ENCODE data around the gene ANGPTL4. TPM values are rescaled to one million over a fixed set of nuclear protein-coding genes. Genes with fewer than 3 reads are reported as not detected.
A peak's percentile ranks its signal among the peaks of the same experiment; 100 is the strongest.

ANGPTL4 gene
- total and polyA plus RNA-seq, 2 of the 13 experiments (the other 11 are each of a cell fraction or from before 2014, with no cell fraction given), result 0.80 to 21.7 TPM

DNA sequence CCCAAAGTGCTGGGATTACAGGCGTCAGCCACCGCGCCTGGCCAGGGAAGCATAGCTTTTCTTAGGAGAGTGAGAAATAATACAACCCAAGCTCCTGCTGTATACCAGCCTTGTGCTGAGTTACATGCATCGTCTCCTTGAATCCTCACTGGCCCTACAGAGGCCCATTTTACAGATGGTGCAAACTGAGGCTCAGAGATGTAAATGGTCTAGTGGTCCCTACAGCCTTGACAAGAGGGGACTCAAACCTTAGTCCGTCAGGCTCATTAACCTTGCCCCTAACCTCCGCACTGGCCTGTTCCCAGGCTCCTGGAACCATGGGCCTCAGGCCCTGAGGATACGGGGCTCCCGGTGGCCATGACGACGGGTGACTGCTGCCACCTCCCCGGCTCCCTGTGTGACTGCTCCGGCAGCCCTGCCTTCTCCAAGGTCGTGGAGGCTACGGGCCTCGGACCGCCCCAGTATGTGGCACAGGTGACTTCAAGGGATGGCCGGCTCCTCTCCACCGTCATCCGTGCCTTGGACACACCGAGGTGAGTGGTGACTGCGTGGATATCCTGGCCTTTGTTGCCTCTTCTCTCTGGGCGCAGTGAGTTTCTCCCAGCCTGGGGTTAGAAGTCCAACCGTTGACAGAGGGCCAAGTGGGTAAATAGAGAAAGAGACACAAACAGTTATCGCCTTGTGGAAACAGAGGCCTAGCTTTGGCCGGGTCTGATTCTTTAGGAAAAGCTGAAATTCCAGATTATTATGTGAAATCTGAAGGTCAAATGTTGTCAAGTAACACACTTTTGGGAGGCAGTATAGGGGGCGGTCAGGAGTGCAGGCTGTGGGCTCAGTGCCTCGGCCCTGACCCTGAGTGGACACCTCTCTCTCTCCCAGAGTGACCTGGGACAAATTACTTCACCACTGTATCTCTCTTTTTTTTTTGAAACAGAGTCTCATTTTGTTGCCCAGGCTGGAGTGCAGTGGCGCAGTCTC, 57.8 kb downstream of the ANGPTL4 start (continued):
- TF ChIP-seq, protein P1, sequence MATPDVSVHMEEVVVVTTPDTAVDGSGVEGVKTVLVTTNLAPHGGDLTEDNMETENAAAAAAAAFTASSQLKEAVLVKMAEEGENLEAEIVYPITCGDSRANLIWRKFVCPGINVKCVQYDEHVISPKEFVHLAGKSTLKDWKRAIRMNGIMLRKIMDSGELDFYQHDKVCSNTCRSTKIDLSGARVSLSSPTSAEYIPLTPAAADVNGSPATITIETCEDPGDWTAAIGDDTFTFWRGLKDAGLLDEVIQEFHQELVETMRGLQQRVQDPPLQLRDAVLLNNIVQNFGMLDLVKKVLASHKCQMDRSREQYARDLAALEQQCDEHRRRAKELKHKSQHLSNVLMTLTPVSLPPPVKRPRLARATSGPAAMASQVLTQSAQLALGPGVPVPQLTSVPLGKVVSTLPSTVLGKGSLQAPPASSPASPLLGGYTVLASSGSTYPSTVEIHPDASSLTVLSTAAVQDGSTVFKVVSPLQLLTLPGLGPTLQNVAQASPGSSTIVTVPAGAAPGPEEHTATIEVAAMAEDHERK (CRISPR knock-in tag; IDR thresholded peaks at IDR 0.05; ENCODE audit: low read depth), result no peak
- TF ChIP-seq ZNF816 (CRISPR knock-in tag; IDR thresholded peaks at IDR 0.05; ENCODE audit: borderline replicate concordance) (no peak), RCOR2 (CRISPR knock-in tag; IDR thresholded peaks at IDR 0.05) (peak; percentile 75; the same call in 1 of the 2 replicates), ZNF614 (CRISPR knock-in tag; IDR thresholded peaks at IDR 0.05; ENCODE audit: borderline replicate concordance) (no peak), FOXJ3 (CRISPR knock-in tag; IDR thresholded peaks at IDR 0.05; ENCODE audit: borderline replicate concordance) (0 out of 2 replicates have a peak, but pooled peaks have one; percentile 33), ZNF709 (CRISPR knock-in tag; IDR thresholded peaks at IDR 0.05) (no peak), MYNN (CRISPR knock-in tag; IDR thresholded peaks at IDR 0.05; ENCODE audit: low read depth) (peak; percentile 25; the same call in 1 of the 2 replicates), POLR2AphosphoS5 (IDR thresholded peaks at IDR 0.05; ENCODE audit: low read depth, low read length) (no peak), ZNF629 (CRISPR knock-in tag; conservative IDR thresholded peaks at IDR 0.05) (peak; percentile 99), HDAC1 (CRISPR knock-in tag; IDR thresholded peaks at IDR 0.05) (peak; percentile 62), HCFC1 (IDR thresholded peaks at IDR 0.05; ENCODE audit: low read depth, low read length) (no peak), SCMH1 (CRISPR knock-in tag; IDR thresholded peaks at IDR 0.05; ENCODE audit: borderline replicate concordance) (no peak), EED (CRISPR knock-in tag; IDR thresholded peaks at IDR 0.05) (no peak), ZBTB38 (CRISPR knock-in tag; IDR thresholded peaks at IDR 0.05) (no peak; the same call in 1 of the 2 replicates), KAT7 (CRISPR knock-in tag; IDR thresholded peaks at IDR 0.05; ENCODE audit: borderline replicate concordance) (no peak), ZNF780A (CRISPR knock-in tag; IDR thresholded peaks at IDR 0.05) (no peak), ZC3H13 (CRISPR knock-in tag; IDR thresholded peaks at IDR 0.05) (no peak), CEBPB (IDR thresholded peaks at IDR 0.05; ENCODE audit: borderline replicate concordance, low read depth, low read length) (no peak), ZNF841 (CRISPR knock-in tag; IDR thresholded peaks at IDR 0.05; ENCODE audit: borderline replicate concordance) (no peak)
- TF ChIP-seq, protein P2, sequence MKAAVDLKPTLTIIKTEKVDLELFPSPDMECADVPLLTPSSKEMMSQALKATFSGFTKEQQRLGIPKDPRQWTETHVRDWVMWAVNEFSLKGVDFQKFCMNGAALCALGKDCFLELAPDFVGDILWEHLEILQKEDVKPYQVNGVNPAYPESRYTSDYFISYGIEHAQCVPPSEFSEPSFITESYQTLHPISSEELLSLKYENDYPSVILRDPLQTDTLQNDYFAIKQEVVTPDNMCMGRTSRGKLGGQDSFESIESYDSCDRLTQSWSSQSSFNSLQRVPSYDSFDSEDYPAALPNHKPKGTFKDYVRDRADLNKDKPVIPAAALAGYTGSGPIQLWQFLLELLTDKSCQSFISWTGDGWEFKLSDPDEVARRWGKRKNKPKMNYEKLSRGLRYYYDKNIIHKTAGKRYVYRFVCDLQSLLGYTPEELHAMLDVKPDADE (CRISPR knock-in tag; IDR thresholded peaks at IDR 0.05), result no peak
- TF ChIP-seq, protein P3, sequence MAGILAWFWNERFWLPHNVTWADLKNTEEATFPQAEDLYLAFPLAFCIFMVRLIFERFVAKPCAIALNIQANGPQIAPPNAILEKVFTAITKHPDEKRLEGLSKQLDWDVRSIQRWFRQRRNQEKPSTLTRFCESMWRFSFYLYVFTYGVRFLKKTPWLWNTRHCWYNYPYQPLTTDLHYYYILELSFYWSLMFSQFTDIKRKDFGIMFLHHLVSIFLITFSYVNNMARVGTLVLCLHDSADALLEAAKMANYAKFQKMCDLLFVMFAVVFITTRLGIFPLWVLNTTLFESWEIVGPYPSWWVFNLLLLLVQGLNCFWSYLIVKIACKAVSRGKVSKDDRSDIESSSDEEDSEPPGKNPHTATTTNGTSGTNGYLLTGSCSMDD (CRISPR knock-in tag; IDR thresholded peaks at IDR 0.05), result no peak
- TF ChIP-seq, protein P4, sequence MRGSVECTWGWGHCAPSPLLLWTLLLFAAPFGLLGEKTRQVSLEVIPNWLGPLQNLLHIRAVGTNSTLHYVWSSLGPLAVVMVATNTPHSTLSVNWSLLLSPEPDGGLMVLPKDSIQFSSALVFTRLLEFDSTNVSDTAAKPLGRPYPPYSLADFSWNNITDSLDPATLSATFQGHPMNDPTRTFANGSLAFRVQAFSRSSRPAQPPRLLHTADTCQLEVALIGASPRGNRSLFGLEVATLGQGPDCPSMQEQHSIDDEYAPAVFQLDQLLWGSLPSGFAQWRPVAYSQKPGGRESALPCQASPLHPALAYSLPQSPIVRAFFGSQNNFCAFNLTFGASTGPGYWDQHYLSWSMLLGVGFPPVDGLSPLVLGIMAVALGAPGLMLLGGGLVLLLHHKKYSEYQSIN (CRISPR knock-in tag; IDR thresholded peaks at IDR 0.05; ENCODE audit: borderline replicate concordance), result no peak
- TF ChIP-seq, protein P5, sequence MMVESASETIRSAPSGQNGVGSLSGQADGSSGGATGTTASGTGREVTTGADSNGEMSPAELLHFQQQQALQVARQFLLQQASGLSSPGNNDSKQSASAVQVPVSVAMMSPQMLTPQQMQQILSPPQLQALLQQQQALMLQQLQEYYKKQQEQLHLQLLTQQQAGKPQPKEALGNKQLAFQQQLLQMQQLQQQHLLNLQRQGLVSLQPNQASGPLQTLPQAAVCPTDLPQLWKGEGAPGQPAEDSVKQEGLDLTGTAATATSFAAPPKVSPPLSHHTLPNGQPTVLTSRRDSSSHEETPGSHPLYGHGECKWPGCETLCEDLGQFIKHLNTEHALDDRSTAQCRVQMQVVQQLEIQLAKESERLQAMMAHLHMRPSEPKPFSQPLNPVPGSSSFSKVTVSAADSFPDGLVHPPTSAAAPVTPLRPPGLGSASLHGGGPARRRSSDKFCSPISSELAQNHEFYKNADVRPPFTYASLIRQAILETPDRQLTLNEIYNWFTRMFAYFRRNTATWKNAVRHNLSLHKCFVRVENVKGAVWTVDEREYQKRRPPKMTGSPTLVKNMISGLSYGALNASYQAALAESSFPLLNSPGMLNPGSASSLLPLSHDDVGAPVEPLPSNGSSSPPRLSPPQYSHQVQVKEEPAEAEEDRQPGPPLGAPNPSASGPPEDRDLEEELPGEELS (CRISPR knock-in tag; IDR thresholded peaks at IDR 0.05), result peak; percentile 47; the same call in 1 of the 2 replicates
